VCaP (cell line): ENCODE results near the gene GAS6.
"Not testable (repeated sequence)": the region's sequence is repeated elsewhere in the genome, so short reads cannot be mapped to it uniquely, and the experiment has no call there.

Source experiments
- H3K27ac ChIP-seq: fragments of 450-650 bp; 2 replicates; pipeline ENCODE4 v1.5.1; 2017
- TF ChIP-seq, protein P1 (sequence below): fragments of 450-650 bp; conservative IDR thresholded peaks from 2 replicates; pipeline ENCODE4 v1.5.1; 2017; ENCODE audit warnings: mild to moderate bottlenecking, moderate library complexity

GAS6 gene

DNA sequence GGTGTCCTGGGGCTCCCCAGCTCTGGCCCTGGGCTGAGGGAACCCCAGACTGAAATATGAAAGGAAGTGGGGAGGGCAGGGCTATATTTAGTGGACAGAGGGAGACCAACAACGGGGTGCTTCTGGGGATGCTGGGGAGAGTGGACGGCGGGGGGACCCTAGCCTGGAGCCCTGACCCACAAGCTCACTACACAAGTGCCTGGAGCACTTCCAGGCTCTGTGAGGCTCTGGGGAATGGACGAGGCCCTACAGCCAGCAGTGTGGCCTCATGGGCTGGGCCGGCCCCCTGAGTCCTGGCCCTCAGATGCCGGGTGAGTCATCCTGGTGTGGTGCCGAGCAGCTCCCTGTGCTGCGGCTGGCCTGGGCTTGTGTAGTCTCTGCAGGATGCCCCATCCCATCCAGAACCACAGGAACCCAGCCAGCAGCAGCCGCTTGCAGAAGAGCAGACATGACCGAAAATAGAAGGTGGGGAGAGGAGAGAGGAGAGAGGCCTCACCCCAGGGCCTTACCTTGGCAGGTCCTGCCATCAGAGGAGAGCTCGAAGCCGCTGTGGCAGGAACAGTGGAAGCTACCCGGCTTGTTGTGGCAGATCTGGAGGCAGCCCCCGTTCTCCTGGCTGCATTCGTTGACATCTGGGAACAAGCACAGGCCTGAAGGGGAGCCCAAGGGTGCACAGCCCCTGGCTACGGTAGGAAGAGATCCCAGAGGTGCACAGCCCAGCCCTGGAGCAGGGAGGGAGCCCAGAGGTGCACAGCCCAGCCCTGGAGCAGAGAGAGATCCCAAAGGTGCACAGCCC, 26.1 kb downstream of the GAS6 start:
- no peak overlapping the region for H3K27ac ChIP-seq
- TF ChIP-seq, protein P1, sequence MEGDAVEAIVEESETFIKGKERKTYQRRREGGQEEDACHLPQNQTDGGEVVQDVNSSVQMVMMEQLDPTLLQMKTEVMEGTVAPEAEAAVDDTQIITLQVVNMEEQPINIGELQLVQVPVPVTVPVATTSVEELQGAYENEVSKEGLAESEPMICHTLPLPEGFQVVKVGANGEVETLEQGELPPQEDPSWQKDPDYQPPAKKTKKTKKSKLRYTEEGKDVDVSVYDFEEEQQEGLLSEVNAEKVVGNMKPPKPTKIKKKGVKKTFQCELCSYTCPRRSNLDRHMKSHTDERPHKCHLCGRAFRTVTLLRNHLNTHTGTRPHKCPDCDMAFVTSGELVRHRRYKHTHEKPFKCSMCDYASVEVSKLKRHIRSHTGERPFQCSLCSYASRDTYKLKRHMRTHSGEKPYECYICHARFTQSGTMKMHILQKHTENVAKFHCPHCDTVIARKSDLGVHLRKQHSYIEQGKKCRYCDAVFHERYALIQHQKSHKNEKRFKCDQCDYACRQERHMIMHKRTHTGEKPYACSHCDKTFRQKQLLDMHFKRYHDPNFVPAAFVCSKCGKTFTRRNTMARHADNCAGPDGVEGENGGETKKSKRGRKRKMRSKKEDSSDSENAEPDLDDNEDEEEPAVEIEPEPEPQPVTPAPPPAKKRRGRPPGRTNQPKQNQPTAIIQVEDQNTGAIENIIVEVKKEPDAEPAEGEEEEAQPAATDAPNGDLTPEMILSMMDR, result no peak

DNA sequence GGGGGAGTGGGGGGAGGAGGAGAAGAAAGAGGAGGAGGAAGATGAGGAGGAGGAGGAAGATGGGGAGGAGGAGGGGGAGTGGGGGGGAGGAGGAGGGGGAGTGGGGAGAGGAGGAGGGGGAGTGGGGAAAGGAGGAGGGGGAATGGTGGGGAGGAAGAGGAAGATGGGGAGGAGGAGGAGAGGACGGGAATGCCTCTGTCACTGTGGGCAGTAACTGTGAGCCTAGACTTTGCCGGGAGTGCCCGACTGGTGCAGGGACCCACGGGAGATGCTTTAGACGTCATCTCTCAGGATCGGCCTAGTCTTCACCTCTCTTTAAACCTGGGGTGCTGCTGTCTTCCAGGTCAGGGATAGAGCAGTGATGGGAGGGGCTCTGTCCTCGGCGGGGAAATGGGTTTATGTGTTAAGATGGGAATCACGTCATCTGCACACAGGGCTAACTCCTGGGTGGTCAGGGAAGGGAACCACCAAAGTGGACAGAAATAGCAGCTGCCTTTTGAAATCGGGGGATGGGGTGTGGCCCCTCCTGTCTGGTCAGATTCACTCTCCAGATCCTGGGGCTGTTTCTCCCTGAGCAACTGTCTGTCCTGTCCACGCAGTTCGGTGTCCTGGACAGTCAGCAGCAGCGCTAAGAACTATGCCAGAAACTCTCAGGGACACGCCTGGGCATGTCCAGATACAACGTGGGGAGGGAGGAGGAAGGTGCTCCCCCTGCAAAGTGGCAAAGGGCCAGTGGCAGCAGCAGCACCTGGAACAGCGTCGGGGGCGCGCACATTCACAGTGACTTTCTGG, 26.9 kb downstream of the GAS6 start:
- H3K27ac ChIP-seq, result no peak overlapping the region
- TF ChIP-seq, protein P1, result no peak

DNA sequence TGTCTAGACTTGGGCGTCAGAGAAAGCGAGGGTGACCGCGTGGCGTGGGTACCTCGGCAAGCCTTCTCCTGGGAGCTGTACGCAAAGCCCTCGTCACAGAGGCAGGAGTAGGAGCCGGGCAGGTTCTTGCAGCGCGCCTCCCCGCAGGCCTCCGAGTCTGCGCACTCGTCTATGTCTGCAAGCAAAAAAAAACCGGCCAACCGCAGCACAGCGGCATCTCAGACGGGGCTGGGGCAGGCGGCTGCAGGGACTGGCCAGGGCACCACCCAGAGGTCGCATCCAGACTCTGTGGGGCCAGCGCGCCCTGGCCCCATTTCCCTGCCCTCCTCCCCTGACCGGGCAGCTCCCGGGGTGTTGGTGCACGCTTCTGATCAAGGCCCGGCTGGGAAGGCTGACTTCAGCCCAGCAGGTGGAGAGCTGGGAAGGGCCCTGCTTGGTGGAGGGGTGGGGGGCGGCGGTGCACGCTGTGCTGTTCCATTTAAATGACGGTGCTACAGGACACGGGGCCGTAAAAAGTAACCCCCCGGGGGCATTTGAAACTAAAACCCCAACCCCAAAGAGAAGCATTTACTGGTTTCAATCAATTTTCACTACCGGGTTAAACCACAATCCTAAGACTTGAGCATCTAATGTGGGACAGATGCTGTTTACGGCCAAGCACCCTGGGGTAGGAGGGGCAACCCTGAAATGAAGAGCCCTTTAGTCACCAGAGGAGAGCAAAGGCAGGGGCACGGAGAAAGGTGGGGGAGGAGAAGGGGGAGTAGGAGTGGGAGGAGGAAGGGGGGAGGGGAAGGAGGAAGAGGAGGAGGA, 28.2 kb downstream of the GAS6 start:
- TF ChIP-seq, protein P1, result no peak
- no peak overlapping the region for H3K27ac ChIP-seq

DNA sequence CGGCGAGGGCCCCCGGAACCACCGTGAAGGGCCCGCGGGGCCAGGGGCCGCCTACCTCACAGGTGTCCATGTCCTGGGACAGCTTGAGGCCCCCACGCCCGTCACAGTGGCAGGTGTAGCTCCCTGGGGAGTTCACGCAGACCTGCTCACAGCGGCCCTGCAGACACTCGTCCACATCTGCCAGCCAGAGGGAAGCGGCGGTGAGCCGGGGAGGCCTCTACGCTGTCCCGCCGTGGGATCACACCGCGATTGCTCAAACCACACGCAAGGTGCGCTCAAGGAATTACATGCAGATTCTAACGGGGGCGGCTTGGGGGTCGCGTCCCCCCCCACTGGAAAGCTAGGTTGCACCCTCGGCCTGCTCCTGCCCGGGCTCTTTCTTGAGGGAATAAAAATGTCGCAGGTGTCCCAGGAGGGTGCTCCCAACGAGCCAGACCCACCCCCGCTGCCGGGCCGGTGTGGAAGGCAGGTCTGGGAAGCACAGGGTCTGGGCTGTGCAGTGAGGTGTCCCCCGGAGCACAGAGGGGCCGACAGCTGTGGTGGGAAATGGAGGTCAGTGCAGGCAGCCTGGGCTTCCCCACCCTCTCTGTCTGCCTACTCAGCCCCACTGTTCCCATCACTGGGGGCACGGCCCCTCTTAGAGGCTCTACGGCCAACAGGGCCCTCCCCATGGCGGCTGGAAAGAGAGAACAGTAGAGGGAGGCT, 29.2 kb downstream of the GAS6 start:
- H3K27ac ChIP-seq, result no peak overlapping the region
- TF ChIP-seq, protein P1, result no peak

DNA sequence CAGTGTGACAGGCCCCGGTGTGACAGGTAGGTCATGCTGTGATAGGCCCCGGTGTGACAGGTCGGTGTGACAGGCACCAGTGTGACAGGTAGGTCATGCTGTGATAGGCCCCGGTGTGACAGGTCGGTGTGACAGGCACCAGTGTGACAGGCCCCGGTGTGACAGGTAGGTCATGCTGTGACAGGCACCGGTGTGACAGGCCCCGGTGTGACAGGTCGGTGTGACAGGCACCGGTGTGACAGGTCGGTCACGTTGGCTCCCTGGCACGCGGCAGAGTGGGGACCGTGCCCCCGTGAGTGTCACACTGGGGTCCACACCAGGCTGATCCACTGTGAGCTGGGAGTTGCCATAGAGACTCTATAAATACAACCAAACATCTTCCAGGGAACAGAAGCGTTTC, 29.9 kb downstream of the GAS6 start:
- H3K27ac ChIP-seq, result not testable (repeated sequence)

DNA sequence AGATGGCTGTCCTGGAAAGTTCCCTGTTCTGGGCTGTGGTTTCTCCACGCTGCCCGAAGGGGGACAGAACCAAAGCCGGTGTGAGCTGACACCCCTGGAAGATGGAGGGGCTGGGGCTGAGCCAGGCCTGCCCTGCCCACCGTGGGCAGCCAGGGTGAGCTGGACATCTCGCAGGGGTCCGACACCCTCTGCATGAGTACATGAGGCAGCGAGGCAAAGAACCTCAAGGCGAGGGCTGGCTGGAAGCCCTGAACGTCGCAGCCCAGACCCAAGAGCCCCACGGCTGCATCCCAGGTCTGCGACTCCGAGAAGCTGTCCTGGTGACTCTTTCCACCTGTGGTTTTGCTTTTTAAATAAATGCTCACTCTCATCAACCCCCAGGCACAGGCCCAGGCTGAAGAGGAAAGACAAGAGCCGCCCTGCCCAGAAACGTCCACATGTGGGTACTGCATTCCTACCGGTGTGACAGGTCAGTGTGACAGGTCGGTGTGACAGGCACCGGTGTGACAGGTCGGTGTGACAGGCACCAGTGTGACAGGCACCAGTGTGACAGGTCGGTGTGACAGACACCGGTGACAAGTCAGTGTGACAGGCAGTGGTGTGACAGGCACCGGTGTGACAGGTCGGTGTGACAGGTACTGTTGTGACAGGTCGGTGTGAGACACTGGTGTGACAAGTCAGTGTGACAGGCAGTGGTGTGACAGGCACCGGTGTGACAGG, 30.6 kb downstream of the GAS6 start:
- TF ChIP-seq, protein P1, result no peak

DNA sequence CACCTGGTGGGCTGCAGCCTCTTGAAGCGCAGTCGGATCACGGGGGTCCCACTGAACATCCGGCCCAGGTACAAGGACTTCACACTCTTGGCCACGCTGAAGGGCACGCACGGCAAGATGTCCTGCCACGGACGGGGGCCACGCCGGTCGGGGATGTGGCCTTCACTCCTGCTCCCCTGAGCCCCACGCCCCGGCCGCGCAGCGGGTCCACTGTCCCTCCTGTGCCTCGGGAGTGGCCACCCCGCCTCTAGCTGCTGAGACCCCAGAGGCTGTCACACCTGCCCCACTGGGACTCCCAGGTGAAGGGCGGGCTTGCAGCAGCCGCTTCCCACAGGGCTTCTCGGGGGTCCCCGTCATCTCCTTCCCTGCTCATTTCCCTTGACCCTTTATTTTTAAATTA, 31.2 kb downstream of the GAS6 start:
- TF ChIP-seq, protein P1, result no peak
- H3K27ac ChIP-seq, result no peak overlapping the region

More for the DNA sequence above, 30.6 kb downstream of the GAS6 start:
- H3K27ac ChIP-seq, result no peak overlapping the region
